LNCAP (cell line): ENCODE data around the gene SDF4.

Experiments
- CTCF ChIP-seq: fragments of 450-650 bp; IDR thresholded peaks from 2 replicates; pipeline ENCODE4 v1.5.1; 2017; ENCODE audit warnings: mild to moderate bottlenecking

The SDF4 gene

DNA sequence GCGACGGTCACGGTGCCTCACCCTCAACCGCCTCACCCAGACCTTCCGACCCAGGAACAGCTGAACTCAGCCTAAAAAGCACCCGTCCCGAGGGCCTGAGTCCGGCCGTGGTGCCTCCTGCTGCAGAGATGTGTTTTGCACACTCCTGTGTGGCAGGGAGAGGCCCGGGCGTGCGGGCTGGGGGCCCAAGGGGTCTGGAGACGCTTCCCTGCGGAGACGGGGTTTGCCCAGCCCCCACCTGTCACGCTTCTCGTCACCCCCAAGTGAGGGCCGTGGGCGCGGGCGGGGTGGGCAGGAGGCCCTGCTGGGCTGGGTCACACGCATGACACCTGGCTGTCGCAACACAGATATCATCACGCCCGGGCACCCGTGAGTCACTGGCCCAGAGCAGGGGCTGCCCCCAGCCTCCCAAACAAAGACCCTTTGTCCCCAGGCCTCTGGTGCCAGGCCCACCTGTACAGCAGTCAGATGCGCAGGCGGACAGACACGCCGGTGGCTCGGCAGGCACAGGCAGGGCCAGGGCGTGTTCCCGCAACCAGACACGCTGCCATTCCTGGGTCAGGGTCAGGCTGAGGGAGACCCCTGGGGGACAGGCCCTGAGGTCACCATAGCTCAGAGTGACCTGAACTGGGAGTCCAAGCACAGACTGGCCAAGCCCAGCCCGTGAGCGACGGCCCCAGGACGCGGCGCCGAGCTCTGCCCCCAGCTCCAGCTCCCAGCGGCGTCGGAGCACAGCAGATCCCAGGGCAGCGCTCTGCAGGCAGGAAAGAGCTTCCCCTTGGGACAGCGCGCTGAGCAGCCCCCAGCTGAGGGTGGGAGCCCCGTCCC, 6.3 kb upstream of the SDF4 start:
- TF ChIP-seq CTCF = no peak

GRCh38 chr1:1236945-1237873, 5.4 kb upstream of the SDF4 start:
- TF ChIP-seq CTCF = no peak

DNA sequence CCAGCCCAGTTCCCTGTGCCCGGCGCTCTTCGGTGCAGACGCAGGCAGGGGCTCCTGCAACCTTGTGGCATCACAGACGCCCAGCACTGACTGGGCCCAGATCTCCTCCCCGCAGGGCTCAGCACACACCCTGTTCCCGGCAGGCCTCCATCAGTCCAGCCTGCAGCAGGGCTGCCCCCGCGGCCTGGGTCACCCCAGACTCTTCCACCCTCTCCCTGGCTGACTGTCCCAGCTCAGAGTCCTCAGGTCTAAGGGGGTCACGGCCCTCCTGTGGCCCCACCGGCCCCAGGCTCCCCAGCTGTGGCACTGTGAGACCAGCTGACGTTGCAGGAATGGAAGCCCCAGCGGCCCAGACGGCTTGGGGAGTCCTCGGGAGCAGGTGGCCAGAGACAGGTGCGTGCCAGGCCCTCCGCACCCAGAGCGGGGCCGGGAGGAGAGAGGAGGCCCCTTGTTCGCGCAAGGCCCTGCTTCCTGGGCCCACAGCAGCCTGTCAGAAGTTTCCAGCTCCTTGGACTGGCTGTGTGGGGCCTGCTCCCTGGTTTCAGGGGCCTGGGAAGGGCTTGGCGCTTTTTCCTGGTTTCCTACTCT, 4.5 kb upstream of the SDF4 start:
- no peak for TF ChIP-seq CTCF

DNA sequence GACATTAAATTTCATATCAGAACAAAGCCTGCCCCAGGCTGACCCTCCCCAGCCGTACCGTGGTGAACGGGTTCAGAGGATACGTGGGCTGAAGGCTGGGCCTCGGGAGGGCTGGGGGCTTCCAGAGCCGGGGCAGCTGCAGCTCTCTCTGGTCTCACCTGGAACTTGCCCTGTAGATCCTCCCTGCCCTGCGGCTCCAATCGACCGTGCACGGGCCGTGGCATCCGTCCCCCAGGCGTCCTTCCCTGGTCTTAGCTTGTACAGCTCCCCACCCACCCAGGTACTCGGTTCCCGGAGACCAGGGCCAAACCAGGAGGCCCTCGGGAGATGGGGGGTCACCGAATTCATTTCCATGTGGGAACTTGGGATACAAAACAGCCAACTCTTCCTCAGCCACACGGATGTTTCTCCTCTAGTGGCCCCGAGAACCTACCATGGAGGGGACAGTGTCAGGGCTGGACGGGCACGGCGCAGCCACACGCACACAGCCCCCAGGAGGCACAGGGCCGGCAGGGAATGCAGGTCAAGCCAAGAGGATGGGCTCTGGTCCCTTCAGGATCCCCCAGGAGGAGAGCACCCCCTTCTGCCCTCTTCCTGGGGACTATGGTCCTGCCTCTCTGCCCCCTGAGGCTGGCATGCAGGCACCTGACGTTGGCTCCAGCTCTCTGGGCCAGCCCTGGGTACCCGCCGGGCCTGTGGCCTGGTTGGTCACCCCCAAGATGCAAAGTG, 3.4 kb upstream of the SDF4 start:
- no peak for TF ChIP-seq CTCF

- TF ChIP-seq CTCF = no peak
These were observed 2.5 kb upstream of the SDF4 start for GRCh38 chr1:1234180-1234808.

GRCh38 chr1:1233567-1233892, 1.7 kb upstream of the SDF4 start:
- no peak for TF ChIP-seq CTCF
